Fibroblast of lung (primary cell): ENCODE measurements around the gene SNX13. TPM values are rescaled to one million over a fixed set of nuclear protein-coding genes. Genes with fewer than 3 reads are reported as not detected.
A peak's percentile ranks its signal among the peaks of the same experiment; 100 is the strongest.

Source experiments
- DNase-seq, 2 donors: peaks; one replicate each; pipeline versions ENCODE4 v3.0.0 to v3.0.0-alpha.2; 2010; ENCODE audit warnings: low read depth in 2 of 2
- H2AFZ ChIP-seq: 2 replicates; pipeline ENCODE4 v1.5.1; 2012; ENCODE audit warnings: low read length, control low read depth, inconsistent platforms
- H3K27ac ChIP-seq: 2 replicates; pipeline ENCODE4 v1.5.1; 2011; ENCODE audit warnings: low read length, control low read depth; ENCODE audit not compliant: insufficient read depth
- H3K27me3 ChIP-seq: 2 replicates; pipeline ENCODE4 v1.5.1; 2011; ENCODE audit warnings: mild to moderate bottlenecking, low read length; ENCODE audit not compliant: control insufficient read depth, insufficient read depth
- H3K36me3 ChIP-seq: 2 replicates; pipeline ENCODE4 v1.5.1; 2011; ENCODE audit warnings: low read length; ENCODE audit not compliant: control insufficient read depth, insufficient read depth
- H3K4me1 ChIP-seq: 2 replicates; pipeline ENCODE4 v1.5.1; 2011; ENCODE audit warnings: low read length; ENCODE audit not compliant: control insufficient read depth, insufficient read depth; ENCODE audit errors: extremely low read depth
- H3K4me2 ChIP-seq: 2 replicates; pipeline ENCODE4 v1.5.1; 2011; ENCODE audit warnings: low read length, control low read depth; ENCODE audit not compliant: insufficient read depth; ENCODE audit errors: extremely low read depth
- H3K4me3 ChIP-seq, 4 experiments: fragments of 200-600 bp in 1 of 4; sonication (generic) in 1 of 4; replicated peaks in 1 of 4; 2 replicates each; pipeline ENCODE4 v1.5.1; 2011 to 2016; ENCODE audit warnings: low read length in 4 of 4, low read depth in 3 of 4, mild to moderate bottlenecking in 3 of 4, control low read depth in 2 of 4, inconsistent platforms in 1 of 4, mixed read lengths in 1 of 4; ENCODE audit not compliant: insufficient read depth in 1 of 4; ENCODE audit errors: control extremely low read depth in 1 of 4
- H3K79me2 ChIP-seq: 2 replicates; pipeline ENCODE4 v1.5.1; 2012; ENCODE audit warnings: mild to moderate bottlenecking, low read length, inconsistent platforms; ENCODE audit not compliant: control insufficient read depth, insufficient read depth
- H3K9ac ChIP-seq: 2 replicates; pipeline ENCODE4 v1.5.1; 2011; ENCODE audit warnings: mild to moderate bottlenecking, low read length, control low read depth; ENCODE audit not compliant: insufficient read depth
- H3K9me3 ChIP-seq: 2 replicates; pipeline ENCODE4 v1.5.1; 2012; ENCODE audit warnings: low read depth, low read length; ENCODE audit not compliant: control insufficient read depth, insufficient read depth
- H4K20me1 ChIP-seq: 2 replicates; pipeline ENCODE4 v1.5.1; 2011; ENCODE audit warnings: low read length; ENCODE audit not compliant: control insufficient read depth, insufficient read depth; ENCODE audit errors: extremely low read depth
- EZH2 ChIP-seq: IDR thresholded peaks from 2 replicates; pipeline ENCODE4 v1.5.1; 2012; ENCODE audit warnings: low read length, control low read depth, mild to moderate bottlenecking; ENCODE audit errors: missing control alignments
- polyA plus RNA-seq, 2 donors: library from polyadenylated mRNA; depleted of rRNA in 1 of 2; stranded (reverse) in 1 of 2; unstranded in 1 of 2; fragments of >200 nt; gene quantifications; 2 replicates each; pipeline ENCODE4 v1.2.1, GENCODE V29; 2011 to 2012; ENCODE audit warnings: missing spikeins in 1 of 2
- total RNA-seq: library from RNA; depleted of rRNA; stranded (reverse); fragments of >200 nt; gene quantifications from 2 replicates; pipeline ENCODE4 v1.2.1, GENCODE V29; 2014
- TF ChIP-seq, protein P1 (sequence below), 2 donors: IDR thresholded peaks in 1 of 2; conservative IDR thresholded peaks in 1 of 2; 1 replicate in 1 of 2; 2 replicates in 1 of 2; pipeline ENCODE4 v1.5.1; 2011 to 2012; ENCODE audit warnings: low read length in 2 of 2, control low read depth in 1 of 2, inconsistent platforms in 1 of 2, low read depth in 1 of 2, mild to moderate bottlenecking in 1 of 2

SNX13 gene
- total and polyA plus RNA-seq, 2 donors (not counting 1 experiment from before 2014, with no cell fraction given), result 36.0 to 42.9 TPM

DNA sequence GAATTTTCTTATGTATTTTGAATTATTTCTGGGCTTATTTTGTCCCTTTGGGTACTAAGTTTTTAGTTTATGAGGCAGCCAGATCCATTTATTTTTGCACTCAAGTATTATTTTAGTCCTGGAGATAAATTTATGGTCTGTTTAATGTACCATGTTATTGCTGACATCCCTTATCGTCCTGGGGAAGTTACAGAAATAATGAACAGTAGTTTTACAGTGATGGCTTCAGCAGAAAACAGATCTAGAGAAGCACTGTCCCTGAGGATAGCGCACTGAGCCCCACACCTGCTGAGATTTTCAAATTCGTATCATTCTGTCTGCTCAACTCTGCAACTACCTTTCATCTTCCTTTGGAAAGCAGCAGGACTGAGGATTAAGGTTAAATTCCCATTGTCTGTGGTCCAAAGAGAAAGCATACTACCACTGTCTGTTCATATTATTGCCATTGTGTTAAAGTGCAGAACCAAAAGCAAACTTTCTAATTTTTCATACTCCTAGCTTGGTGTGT, 168.3 kb downstream of the SNX13 start:
- Histone ChIP-seq H4K20me1 (no peaks in the 10 kb centered on the region), H3K27me3 (no peaks in the 10 kb centered on the region), H3K27ac (no peak overlapping the region), H2AFZ (no peak overlapping the region), H3K4me3 (no peak overlapping the region), H3K9ac (no peak overlapping the region), H3K36me3 (no peaks in the 10 kb centered on the region), H3K9me3 (no peaks in the 10 kb centered on the region), H3K4me2 (no peak overlapping the region), H3K79me2 (no peaks in the 10 kb centered on the region), H3K4me1 (peaks cover 9% of the 10 kb centered on the region)
- TF ChIP-seq, protein P1, sequence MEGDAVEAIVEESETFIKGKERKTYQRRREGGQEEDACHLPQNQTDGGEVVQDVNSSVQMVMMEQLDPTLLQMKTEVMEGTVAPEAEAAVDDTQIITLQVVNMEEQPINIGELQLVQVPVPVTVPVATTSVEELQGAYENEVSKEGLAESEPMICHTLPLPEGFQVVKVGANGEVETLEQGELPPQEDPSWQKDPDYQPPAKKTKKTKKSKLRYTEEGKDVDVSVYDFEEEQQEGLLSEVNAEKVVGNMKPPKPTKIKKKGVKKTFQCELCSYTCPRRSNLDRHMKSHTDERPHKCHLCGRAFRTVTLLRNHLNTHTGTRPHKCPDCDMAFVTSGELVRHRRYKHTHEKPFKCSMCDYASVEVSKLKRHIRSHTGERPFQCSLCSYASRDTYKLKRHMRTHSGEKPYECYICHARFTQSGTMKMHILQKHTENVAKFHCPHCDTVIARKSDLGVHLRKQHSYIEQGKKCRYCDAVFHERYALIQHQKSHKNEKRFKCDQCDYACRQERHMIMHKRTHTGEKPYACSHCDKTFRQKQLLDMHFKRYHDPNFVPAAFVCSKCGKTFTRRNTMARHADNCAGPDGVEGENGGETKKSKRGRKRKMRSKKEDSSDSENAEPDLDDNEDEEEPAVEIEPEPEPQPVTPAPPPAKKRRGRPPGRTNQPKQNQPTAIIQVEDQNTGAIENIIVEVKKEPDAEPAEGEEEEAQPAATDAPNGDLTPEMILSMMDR (conservative IDR thresholded peaks at IDR 0.05 in 1 of 2, IDR thresholded peaks at IDR 0.05 in 1 of 2; ENCODE audit: low read depth in 1 of 2, low read length in 2 of 2), result no peak
- TF ChIP-seq EZH2, result no peak
- DNase-seq, result no peak

DNA sequence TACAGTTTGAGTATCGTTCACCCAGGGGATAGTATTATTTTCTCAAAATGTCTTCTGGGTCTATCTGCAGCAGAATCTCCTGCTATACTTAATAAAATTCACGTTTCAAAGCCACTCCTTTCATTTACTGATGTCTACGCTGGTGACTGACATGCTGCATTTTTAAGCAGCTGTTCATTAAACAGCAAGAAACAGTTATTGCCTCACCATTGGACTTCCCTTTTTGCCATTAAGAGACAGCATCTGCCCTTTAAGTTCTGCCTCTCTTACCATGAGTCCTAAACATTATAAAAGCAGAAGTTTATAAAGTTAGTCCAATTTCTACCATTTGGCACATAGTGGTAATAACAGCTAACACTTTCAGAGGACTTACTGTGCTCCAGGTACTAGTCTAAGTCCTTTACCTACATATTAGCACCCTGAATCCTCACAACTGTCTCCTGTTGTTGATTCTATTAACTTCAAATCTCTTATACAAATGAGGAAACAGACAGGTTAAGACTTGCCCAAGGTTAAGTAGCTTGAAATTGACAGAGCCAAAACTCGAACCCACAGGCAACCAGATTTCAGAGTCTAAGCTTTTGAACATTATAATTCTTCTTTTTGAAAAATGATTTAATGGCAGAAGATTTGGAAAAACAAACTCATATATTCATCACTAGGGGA, 169.5 kb downstream of the SNX13 start:
- no peak overlapping the region for H3K27ac ChIP-seq
- DNase-seq, result no peak
- no peak overlapping the region for H3K4me2 ChIP-seq
- no peak overlapping the region for H3K4me3 ChIP-seq
- no peaks in the 10 kb centered on the region for H3K79me2 ChIP-seq
- no peak overlapping the region for H3K9ac ChIP-seq
- H2AFZ ChIP-seq, result no peak overlapping the region
- H3K27me3 ChIP-seq, result no peaks in the 10 kb centered on the region
- H4K20me1 ChIP-seq, result no peaks in the 10 kb centered on the region
- H3K4me1 ChIP-seq, result peaks cover 9% of the 10 kb centered on the region
- H3K9me3 ChIP-seq, result no peaks in the 10 kb centered on the region
- no peaks in the 10 kb centered on the region for H3K36me3 ChIP-seq
- no peak for TF ChIP-seq EZH2
- TF ChIP-seq, protein P1 (conservative IDR thresholded peaks at IDR 0.05 in 1 of 2, IDR thresholded peaks at IDR 0.05 in 1 of 2; ENCODE audit: low read depth in 1 of 2, low read length in 2 of 2), result no peak

DNA sequence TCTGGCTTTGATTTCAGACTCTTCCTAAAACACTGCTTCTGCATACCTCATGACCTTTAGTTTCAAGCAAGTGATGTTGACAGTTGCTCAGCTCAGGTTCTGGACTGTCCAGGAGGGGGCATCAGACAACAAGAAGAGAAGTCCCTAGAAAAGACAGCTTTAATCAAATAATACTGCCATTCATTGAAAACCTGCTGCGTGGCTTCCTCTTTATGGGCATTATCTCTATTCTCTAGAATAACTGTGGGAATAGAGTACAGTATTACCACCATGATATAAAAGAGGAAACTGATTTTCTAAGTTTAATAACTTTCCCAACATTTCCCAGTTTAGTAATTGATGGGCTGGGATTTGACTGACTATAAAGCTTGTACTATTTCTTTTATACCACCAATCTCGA, 170.4 kb downstream of the SNX13 start:
- no peaks in the 10 kb centered on the region for H3K27me3 ChIP-seq
- no peak overlapping the region for H3K4me2 ChIP-seq
- peak; percentile 63 to 79 for DNase-seq
- no peaks in the 10 kb centered on the region for H3K36me3 ChIP-seq
- no peaks in the 10 kb centered on the region for H3K9me3 ChIP-seq
- H3K9ac ChIP-seq, result no peak overlapping the region
- H3K27ac ChIP-seq, result no peak overlapping the region
- no peak for TF ChIP-seq EZH2
- TF ChIP-seq, protein P1 (conservative IDR thresholded peaks at IDR 0.05 in 1 of 2, IDR thresholded peaks at IDR 0.05 in 1 of 2; ENCODE audit: low read depth in 1 of 2, low read length in 2 of 2), result peak; percentile 87 to 88
- no peak overlapping the region for H3K4me3 ChIP-seq
- no peak overlapping the region for H2AFZ ChIP-seq
- no peaks in the 10 kb centered on the region for H4K20me1 ChIP-seq
- no peaks in the 10 kb centered on the region for H3K79me2 ChIP-seq
- H3K4me1 ChIP-seq, result peaks cover 9% of the 10 kb centered on the region
